ENCODE data around the gene B3GNT5.

DNA sequence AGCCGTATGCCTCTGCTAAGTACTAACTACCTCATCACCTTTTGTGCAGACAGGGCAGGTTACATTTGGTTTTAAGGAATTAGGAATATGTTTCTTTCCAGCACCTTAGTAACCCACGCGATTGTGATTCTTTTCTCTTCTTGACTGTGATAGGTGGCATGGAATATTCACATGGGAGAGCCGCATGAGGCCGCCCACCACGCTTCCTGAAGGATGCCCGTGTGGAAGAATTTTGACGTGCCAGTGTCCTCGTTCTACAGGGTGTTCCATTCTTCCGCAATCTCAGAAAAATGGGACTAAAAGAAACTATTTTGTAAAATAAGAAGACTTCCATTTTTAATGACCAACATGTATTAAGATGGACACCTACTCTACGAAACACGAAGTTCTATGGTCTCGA is 16.3 kb downstream of the B3GNT5 start:
- TF ChIP-seq CTCF (IDR thresholded peaks at IDR 0.05 in 4 of 5, conservative IDR thresholded peaks at IDR 0.05 in 1 of 5) (no peak), POLR2A (IDR thresholded peaks at IDR 0.05) (no peak)

Measured in gastrocnemius medialis (tissue), 4 donors.